H1 (cell line): ENCODE measurements around the gene EXOC5. TPM values are rescaled to one million over a fixed set of nuclear protein-coding genes. Genes with fewer than 3 reads are reported as not detected.

Experiments
- KDM5A ChIP-seq: fragments of 200-600 bp; IDR thresholded peaks from 2 replicates; pipeline ENCODE4 v1.7.1; 2012; ENCODE audit warnings: mild to moderate bottlenecking, low read length, inconsistent platforms, mixed read lengths
- polyA plus RNA-seq, 7 experiments: library from polyadenylated mRNA; depleted of rRNA in 3 of 7; stranded (reverse) in 5 of 7; unstranded in 2 of 7; fragments of >200 nt in 5 of 7; fragments of 200-250 nt in 2 of 7; gene quantifications; 1 replicate in 5 of 7; 2 replicates in 1 of 7; 4 replicates in 1 of 7; pipeline versions ENCODE4 v1.2.1 to v1.2.3, GENCODE V29; 2011 to 2013; ENCODE audit warnings: missing spikeins in 2 of 7, mixed read lengths in 2 of 7
- total RNA-seq: library from RNA; stranded (reverse); fragmentation: NEBNext Ultra II Directional; extraction: Animal tissue kit (Norgen Biotek cat#: 25700); gene quantifications from 2 replicates; pipeline ENCODE4 v1.2.1, GENCODE V29; 2021

EXOC5 gene
- total and polyA plus RNA-seq, 2 of the 8 experiments (the other 6 are each of a cell fraction or from before 2014, with no cell fraction given) = 23.0 to 86.7 TPM

DNA sequence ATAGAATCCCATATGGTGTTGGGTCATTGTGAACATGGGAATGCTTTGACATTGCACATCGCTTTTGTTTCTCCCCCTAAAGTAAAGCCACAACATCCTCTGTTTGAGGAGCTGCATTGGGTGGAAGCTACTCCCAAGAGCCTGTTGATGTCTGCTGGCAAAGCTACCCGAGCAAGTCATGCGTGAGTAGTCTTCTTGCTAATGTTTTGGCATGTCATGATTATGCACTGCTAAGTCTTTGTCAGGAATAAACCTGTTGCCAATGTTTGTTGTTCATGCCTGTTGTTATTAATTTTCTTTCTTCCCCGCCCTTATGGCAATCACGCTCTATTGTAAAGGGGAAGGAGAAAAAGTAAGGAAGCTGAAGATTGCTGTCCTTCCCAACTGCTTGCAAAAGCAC, 97.3 kb downstream of the EXOC5 start (continued):
- TF ChIP-seq KDM5A = no peak
